HepG2 (cell line): Measurements from ENCODE around the gene PIP5K1C. TPM values are rescaled to one million over a fixed set of nuclear protein-coding genes. Genes with fewer than 3 reads are reported as not detected.

Source experiments
- ATAC-seq: fragments of 200-7000 bp; cut with Tn5 transposase; 3 replicates; pipeline ENCODE4 v1.9.1; 2020; ENCODE audit warnings: mild to moderate bottlenecking, moderate library complexity
- BruUV-seq: library from RNA; stranded (reverse); fragments of 400-500 nt; replicated peaks from 2 replicates; lab custom pipeline; 2021; lab: Mats Ljungman, UMichigan
- CTCF ChIA-PET: fragments of 300-600 bp; formaldehyde crosslinking; extraction: SDS; loops from one replicate; lab custom pipeline; 2021; ENCODE audit warnings: low total read pairs, inconsistent platforms, low intra/inter-chr PET ratio; lab: Yijun Ruan, JAX
- POLR2A ChIA-PET: fragments of 350-600 bp; sonication (Branson Sonifier 250); formaldehyde crosslinking; loops from one replicate; lab custom pipeline; 2020; ENCODE audit warnings: antibody characterized with exemption, inconsistent platforms; lab: Yijun Ruan, JAX
- DNase-seq: peaks from one replicate; pipeline ENCODE4 v3.0.0-alpha.2; 2015; ENCODE audit warnings: low spot score
- FAIRE-seq: peaks from 3 replicates; lab custom pipeline; 2011; peaks lifted over from hg19 to GRCh38; lab: Jason Lieb, UNC
- H2AFZ ChIP-seq: one replicate; pipeline ENCODE4 v1.6.1; 2011; ENCODE audit warnings: low read length, inconsistent platforms
- H3K27ac ChIP-seq: fragments of 300-600 bp; 3 replicates; pipeline ENCODE4 v1.8.0; 2011; ENCODE audit warnings: mixed run types, mild to moderate bottlenecking, mixed read lengths, low read length, inconsistent platforms; ENCODE audit not compliant: insufficient read depth; ENCODE audit errors: extremely low read length
- H3K27me3 ChIP-seq, 2 experiments: fragments of 200-600 bp in 1 of 2; 2 replicates in 1 of 2; 3 replicates in 1 of 2; pipeline versions ENCODE4 v1.6.0 to v1.8.0; 2011; ENCODE audit warnings: low read length in 2 of 2, mild to moderate bottlenecking in 2 of 2, moderate library complexity in 2 of 2, inconsistent platforms in 1 of 2; ENCODE audit not compliant: insufficient read depth in 2 of 2, control insufficient read depth in 1 of 2
- H3K36me3 ChIP-seq, 2 experiments: fragments of 200-600 bp in 1 of 2; replicated peaks in 1 of 2; 2 replicates in 1 of 2; 3 replicates in 1 of 2; pipeline versions ENCODE4 v1.5.1 to v1.8.0; 2011; ENCODE audit warnings: low read length in 2 of 2, inconsistent platforms in 1 of 2; ENCODE audit not compliant: insufficient read depth in 2 of 2, control insufficient read depth in 1 of 2
- H3K4me1 ChIP-seq: 2 replicates; pipeline ENCODE4 v1.5.1; 2012; ENCODE audit warnings: low read length, inconsistent platforms; ENCODE audit not compliant: insufficient read depth
- H3K4me2 ChIP-seq: 2 replicates; pipeline ENCODE4 v1.6.0; 2011; ENCODE audit warnings: low read depth, low read length, inconsistent platforms
- H3K4me3 ChIP-seq, 3 experiments: fragments of 200-600 bp in 1 of 3; sonication (generic), shearing (Covaris generic) in 1 of 3; replicated peaks in 1 of 3; 2 replicates each; pipeline ENCODE4 v1.5.1; 2011 to 2016; ENCODE audit warnings: low read length in 3 of 3, inconsistent platforms in 2 of 3, low read depth in 2 of 3, mild to moderate bottlenecking in 2 of 3, control low read depth in 1 of 3, mixed read lengths in 1 of 3; ENCODE audit not compliant: insufficient read depth in 1 of 3
- H3K79me2 ChIP-seq: one replicate; pipeline ENCODE4 v1.6.1; 2011; ENCODE audit warnings: low read length, inconsistent platforms; ENCODE audit not compliant: insufficient read depth
- H3K9ac ChIP-seq: 2 replicates; pipeline ENCODE4 v1.6.0; 2011; ENCODE audit warnings: mild to moderate bottlenecking, low read depth, low read length, inconsistent platforms; ENCODE audit not compliant: insufficient read depth
- H3K9me3 ChIP-seq: 2 replicates; pipeline ENCODE4 v1.5.1; 2012; ENCODE audit warnings: mild to moderate bottlenecking, low read length
- H4K20me1 ChIP-seq: 2 replicates; pipeline ENCODE4 v1.6.0; 2011; ENCODE audit warnings: inconsistent platforms, mild to moderate bottlenecking, low read length, moderate library complexity; ENCODE audit not compliant: insufficient read depth
- AGO2 ChIP-seq: fragments of 200-400 bp; formaldehyde crosslinking; optimal IDR thresholded peaks from 2 replicates; pipeline ENCODE3; 2017; ENCODE audit warnings: mild to moderate bottlenecking, low read depth, low read length, moderate library complexity
- ARID5B ChIP-seq: IDR thresholded peaks from 2 replicates; pipeline ENCODE4 v1.4.0; 2020; ENCODE audit warnings: mild to moderate bottlenecking, missing genetic modification reagents
- BRCA1 ChIP-seq: sonication (generic); formaldehyde crosslinking; IDR thresholded peaks from 2 replicates; pipeline ENCODE4 v1.4.0; 2020; ENCODE audit warnings: missing genetic modification reagents
- FOXP1 ChIP-seq, 2 experiments: fragments of 450-650 bp in 1 of 2; IDR thresholded peaks; 2 replicates each; pipeline ENCODE4 v1.6.1; 2017 to 2018; ENCODE audit warnings: antibody characterized with exemption in 1 of 2
- GZF1 ChIP-seq: sonication (generic); formaldehyde crosslinking; IDR thresholded peaks from 2 replicates; pipeline ENCODE4 v1.5.1; 2020; ENCODE audit warnings: mild to moderate bottlenecking, missing genetic modification reagents
- KAT2B ChIP-seq: fragments of 150-350 bp; IDR thresholded peaks from 2 replicates; pipeline ENCODE4 v1.6.1; 2014; ENCODE audit warnings: low read depth, low read length, borderline replicate concordance
- MBNL3 ChIP-seq: fragments of 250-450 bp; sonication (Bioruptor Pico); conservative IDR thresholded peaks from 2 replicates; pipeline ENCODE4 v1.8.0; 2022; ENCODE audit warnings: mild to moderate bottlenecking, inconsistent platforms
- MEF2D ChIP-seq: sonication (generic); formaldehyde crosslinking; IDR thresholded peaks from 2 replicates; pipeline ENCODE4 v1.5.1; 2020; ENCODE audit warnings: mild to moderate bottlenecking, missing genetic modification reagents
- ZNF543 ChIP-seq: sonication (generic); formaldehyde crosslinking; IDR thresholded peaks from 2 replicates; pipeline ENCODE4 v1.4.0; 2020; ENCODE audit warnings: mild to moderate bottlenecking, missing genetic modification reagents
- ZNF570 ChIP-seq: sonication (generic); formaldehyde crosslinking; IDR thresholded peaks from 2 replicates; pipeline ENCODE4 v1.4.0; 2020; ENCODE audit warnings: mild to moderate bottlenecking, missing genetic modification reagents, borderline replicate concordance
- ZNF577 ChIP-seq: sonication (generic); formaldehyde crosslinking; IDR thresholded peaks from 2 replicates; pipeline ENCODE4 v1.4.0; 2020; ENCODE audit warnings: mild to moderate bottlenecking, low read depth, missing genetic modification reagents, borderline replicate concordance
- ZNF777 ChIP-seq: sonication (generic); formaldehyde crosslinking; IDR thresholded peaks from 2 replicates; pipeline ENCODE4 v1.4.0; 2020; ENCODE audit warnings: missing genetic modification reagents
- WGBS: methylation state at CpG from one replicate; pipeline ENCODE4 v1.1.6; 2017; ENCODE audit warnings: low lambda C conversion rate; 5-methylcytosine and 5-hydroxymethylcytosine counted together
- in situ Hi-C: cut with HindIII; loops from 2 replicates; pipeline ENCODE4 v1.10.0; 2017; ENCODE audit warnings: low pct_unique_long_range_greater_than_20kb; ENCODE audit not compliant: extremely low pct_ligation_motif_present
- intact Hi-C: fragments of 100-400 bp; cut with micrococcal nuclease; formaldehyde crosslinking; loops from one replicate; pipeline ENCODE4 v1.10.0; 2022; ENCODE audit not compliant: unreplicated experiment
- polyA plus RNA-seq, 8 experiments: library from polyadenylated mRNA; depleted of rRNA in 3 of 8; stranded (reverse) in 7 of 8; unstranded in 1 of 8; fragments of >200 nt; fragmentation: Illumina TruSeq in 4 of 8; extraction: Trizol in 4 of 8; gene quantifications; 2 replicates each; pipeline versions ENCODE4 v1.2.1 to v1.2.3, GENCODE V29; 2011 to 2016; ENCODE audit warnings: low read depth in 4 of 8, missing spikeins in 1 of 8, mixed read lengths in 1 of 8; ENCODE audit not compliant: insufficient read depth in 1 of 8
- total RNA-seq, 5 experiments: library from RNA; depleted of rRNA; stranded (reverse); fragments of >200 nt; fragmentation: Illumina TruSeq; extraction: Trizol; gene quantifications; 2 replicates each; pipeline ENCODE4 v1.2.3, GENCODE V29; 2016; ENCODE audit warnings: low read depth in 1 of 5
- TF ChIP-seq, protein P1 (sequence below): sonication (generic); formaldehyde crosslinking; IDR thresholded peaks from 2 replicates; pipeline ENCODE4 v1.8.1; 2023; ENCODE audit warnings: missing genetic modification reagents, inconsistent platforms, borderline replicate concordance
- TF ChIP-seq, protein P2 (sequence below): sonication (generic); formaldehyde crosslinking; conservative IDR thresholded peaks from 2 replicates; pipeline ENCODE4 v1.4.0; 2020; ENCODE audit warnings: missing genetic modification reagents

The PIP5K1C gene
- total and polyA plus RNA-seq, 2 of the 13 experiments (the other 11 are each of a cell fraction or from before 2014, with no cell fraction given): 3.6 to 4.3 TPM

GRCh38 chr19:3636962-3637361 lies 63.3 kb downstream of the PIP5K1C start:
- no peak overlapping the region for H3K4me2 ChIP-seq
- H3K27me3 ChIP-seq: no peaks in the 10 kb centered on the region
- in situ Hi-C loops (no loop called here), intact Hi-C loops (no loop called here)
- H3K4me3 ChIP-seq: no peak overlapping the region
- TF ChIP-seq ZNF777 (CRISPR knock-in tag): no peak
- TF ChIP-seq, protein P1, sequence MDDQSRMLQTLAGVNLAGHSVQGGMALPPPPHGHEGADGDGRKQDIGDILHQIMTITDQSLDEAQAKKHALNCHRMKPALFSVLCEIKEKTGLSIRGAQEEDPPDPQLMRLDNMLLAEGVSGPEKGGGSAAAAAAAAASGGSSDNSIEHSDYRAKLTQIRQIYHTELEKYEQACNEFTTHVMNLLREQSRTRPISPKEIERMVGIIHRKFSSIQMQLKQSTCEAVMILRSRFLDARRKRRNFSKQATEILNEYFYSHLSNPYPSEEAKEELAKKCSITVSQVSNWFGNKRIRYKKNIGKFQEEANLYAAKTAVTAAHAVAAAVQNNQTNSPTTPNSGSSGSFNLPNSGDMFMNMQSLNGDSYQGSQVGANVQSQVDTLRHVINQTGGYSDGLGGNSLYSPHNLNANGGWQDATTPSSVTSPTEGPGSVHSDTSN: no peak
- TF ChIP-seq FOXP1 (IDR thresholded peaks at IDR 0.05): no peak
- TF ChIP-seq FOXP1 (CRISPR knock-in tag; IDR thresholded peaks at IDR 0.05): no peak
- peak; percentile 26 for TF ChIP-seq AGO2
- TF ChIP-seq, protein P2, sequence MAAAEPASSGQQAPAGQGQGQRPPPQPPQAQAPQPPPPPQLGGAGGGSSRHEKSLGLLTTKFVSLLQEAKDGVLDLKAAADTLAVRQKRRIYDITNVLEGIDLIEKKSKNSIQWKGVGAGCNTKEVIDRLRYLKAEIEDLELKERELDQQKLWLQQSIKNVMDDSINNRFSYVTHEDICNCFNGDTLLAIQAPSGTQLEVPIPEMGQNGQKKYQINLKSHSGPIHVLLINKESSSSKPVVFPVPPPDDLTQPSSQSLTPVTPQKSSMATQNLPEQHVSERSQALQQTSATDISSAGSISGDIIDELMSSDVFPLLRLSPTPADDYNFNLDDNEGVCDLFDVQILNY (CRISPR knock-in tag): no peak
- no peak for FAIRE-seq
- H3K27ac ChIP-seq: no peak overlapping the region
- H3K9me3 ChIP-seq: no peaks in the 10 kb centered on the region
- no peak overlapping the region for H2AFZ ChIP-seq
- ChIA-PET POLR2A (no interaction called here), CTCF (no interaction called here)
- H4K20me1 ChIP-seq: no peaks in the 10 kb centered on the region
- DNase-seq: no peak
- H3K36me3 ChIP-seq: peaks cover 2 to 3% of the 10 kb centered on the region in 2 experiments; a peak in 2 of 5 replicates
- WGBS: 87% methylated on average over 5 of the region's 20 CpGs
- H3K9ac ChIP-seq: no peak overlapping the region
- H3K4me1 ChIP-seq: no peaks in the 10 kb centered on the region
- H3K79me2 ChIP-seq: no peaks in the 10 kb centered on the region
- no peak for ATAC-seq
- BruUV-seq: no TSS peak

DNA sequence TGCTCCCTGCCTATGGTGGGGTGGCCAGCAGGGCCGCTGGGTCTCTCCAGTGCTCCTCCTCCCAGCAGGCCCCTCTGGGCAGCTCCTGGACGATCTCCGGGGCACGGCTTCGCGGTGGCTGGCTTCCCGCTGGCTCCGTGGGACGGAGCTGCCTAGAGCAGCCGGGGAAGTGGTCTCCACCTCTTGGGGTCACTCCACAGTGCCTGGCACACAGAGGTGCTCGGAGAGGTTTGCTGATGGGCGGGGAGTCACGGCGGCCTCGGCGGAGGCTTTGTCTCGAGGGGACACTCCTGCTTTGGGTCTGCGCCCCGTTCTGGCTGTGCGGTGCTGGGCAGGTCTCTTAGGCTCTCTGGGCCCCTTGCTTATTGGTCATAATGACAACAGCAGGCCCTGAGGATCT lies 63.8 kb downstream of the PIP5K1C start:
- intact Hi-C loops (no loop called here), in situ Hi-C loops (no loop called here)
- WGBS: 95% methylated on average over 6 of the region's 20 CpGs
- H3K4me1 ChIP-seq: no peaks in the 10 kb centered on the region
- no peak overlapping the region for H3K9ac ChIP-seq
- CTCF ChIA-PET: no interaction called here
- no peak overlapping the region for H3K4me2 ChIP-seq
- H3K79me2 ChIP-seq: no peaks in the 10 kb centered on the region
- DNase-seq (no peak), FAIRE-seq (no peak), ATAC-seq (no peak)
- no peaks in the 10 kb centered on the region for H3K27me3 ChIP-seq
- peaks cover 2 to 6% of the 10 kb centered on the region in 2 experiments; a peak in 1 of 5 replicates for H3K36me3 ChIP-seq
- no peaks in the 10 kb centered on the region for H3K9me3 ChIP-seq
- POLR2A ChIA-PET: no interaction called here
- no peaks in the 10 kb centered on the region for H4K20me1 ChIP-seq
- no TSS peak for BruUV-seq
- no peak overlapping the region for H2AFZ ChIP-seq
- H3K27ac ChIP-seq: no peak overlapping the region
- H3K4me3 ChIP-seq: no peak overlapping the region
- no peak for TF ChIP-seq ARID5B (CRISPR knock-in tag)
- no peak for TF ChIP-seq ZNF570 (CRISPR knock-in tag)
- no peak for TF ChIP-seq MEF2D (CRISPR knock-in tag)
- TF ChIP-seq ZNF543 (CRISPR knock-in tag): no peak
- no peak for TF ChIP-seq MBNL3 (CRISPR knock-in tag)
- no peak for TF ChIP-seq BRCA1
- no peak for TF ChIP-seq ZNF577 (CRISPR knock-in tag)
- no peak for TF ChIP-seq KAT2B
- no peak for TF ChIP-seq GZF1 (CRISPR knock-in tag)
